HG02870 (cell line): Measurements from ENCODE around the gene TTBK2.

ENCODE experiments used
- ATAC-seq: cut with Tn5 transposase; IDR thresholded peaks from one replicate; pipeline ENCODE4 v1.9.1; 2021; ENCODE audit warnings: mild to moderate bottlenecking, moderate library complexity; ENCODE audit not compliant: unreplicated experiment

The TTBK2 gene

GRCh38 chr15:42832576-42832975, 88.0 kb downstream of the TTBK2 start:
- no peak for ATAC-seq

GRCh38 chr15:42826251-42826890, 94.2 kb downstream of the TTBK2 start:
- no peak for ATAC-seq

- ATAC-seq = no peak
Measured at GRCh38 chr15:42825599-42825998, 95.0 kb downstream of the TTBK2 start.

- ATAC-seq = no peak
Measured at GRCh38 chr15:42820811-42821210, 99.8 kb downstream of the TTBK2 start.

- ATAC-seq = no peak
Measured at GRCh38 chr15:42819786-42820185, 100.8 kb downstream of the TTBK2 start.

GRCh38 chr15:42811433-42811832, 109.1 kb downstream of the TTBK2 start:
- no peak for ATAC-seq

- no peak for ATAC-seq
Measured at GRCh38 chr15:42808913-42809312, 111.7 kb downstream of the TTBK2 start.

- ATAC-seq = no peak
Measured at GRCh38 chr15:42805266-42805665, 115.3 kb downstream of the TTBK2 start.

- ATAC-seq = no peak
Measured at GRCh38 chr15:42804739-42805138, 115.8 kb downstream of the TTBK2 start.

- ATAC-seq = no peak
Measured at GRCh38 chr15:42803436-42803835, 117.1 kb downstream of the TTBK2 start.

GRCh38 chr15:42802168-42802567, 118.4 kb downstream of the TTBK2 start:
- ATAC-seq = no peak

GRCh38 chr15:42800731-42801474, 119.7 kb downstream of the TTBK2 start:
- no peak for ATAC-seq

- ATAC-seq = no peak
Measured at GRCh38 chr15:42798802-42799201, 121.8 kb downstream of the TTBK2 start.

- no peak for ATAC-seq
Measured at GRCh38 chr15:42796955-42797782, 123.4 kb downstream of the TTBK2 start.

- no peak for ATAC-seq
Measured at GRCh38 chr15:42788725-42789124, 131.9 kb downstream of the TTBK2 start.

GRCh38 chr15:42786978-42787377, 133.6 kb downstream of the TTBK2 start:
- ATAC-seq = no peak

- ATAC-seq = no peak
Measured at GRCh38 chr15:42785569-42785968, 135.0 kb downstream of the TTBK2 start.

GRCh38 chr15:42784705-42785104, 135.9 kb downstream of the TTBK2 start:
- ATAC-seq = no peak

GRCh38 chr15:42782716-42783115, 137.9 kb downstream of the TTBK2 start:
- no peak for ATAC-seq

- no peak for ATAC-seq
Measured at GRCh38 chr15:42775416-42775815, 145.2 kb downstream of the TTBK2 start.

- ATAC-seq = no peak
Measured at GRCh38 chr15:42772901-42773300, 147.7 kb downstream of the TTBK2 start.

- ATAC-seq = no peak
Measured at GRCh38 chr15:42772144-42772543, 148.4 kb downstream of the TTBK2 start.
